T-cell (primary cell): Measurements from ENCODE around the gene OAS3. TPM values are rescaled to one million over a fixed set of nuclear protein-coding genes. Genes with fewer than 3 reads are reported as not detected.

ENCODE experiments used
- ATAC-seq, 4 experiments: fragments of 200-7000 bp in 3 of 4; fragments of 150-1000 bp in 1 of 4; cut with Tn5 transposase; replicated peaks in 1 of 4; 1 replicate in 3 of 4; 2 replicates in 1 of 4; pipeline ENCODE4 v1.10.0; 2021; ENCODE audit warnings: moderate library complexity in 3 of 4, mild to moderate bottlenecking in 2 of 4, moderate number of reproducible peaks in 1 of 4
- CTCF ChIA-PET, 2 donors: fragments of 300-600 bp; sonication (Branson Sonifier 250); formaldehyde crosslinking; loops; one replicate each; lab custom pipeline; 2022; ENCODE audit warnings: antibody characterized with exemption in 2 of 2; lab: Charles Lee
- POLR2A ChIA-PET, 2 donors: fragments of 300-600 bp; sonication (Branson Sonifier 250); formaldehyde crosslinking; loops; one replicate each; lab custom pipeline; 2022; ENCODE audit warnings: antibody characterized with exemption in 2 of 2; lab: Charles Lee
- DNase-seq, 35 experiments: peaks; one replicate each; pipeline versions ENCODE4 v3.0.0 to v3.0.0-alpha.2; 2013 to 2023
- H3K27ac ChIP-seq: one replicate; pipeline ENCODE4 v1.5.1; 2013; ENCODE audit warnings: low read length
- H3K27me3 ChIP-seq, 2 experiments: replicated peaks in 1 of 2; 1 replicate in 1 of 2; 2 replicates in 1 of 2; pipeline versions ENCODE4 v1.6.1 to v1.7.0; 2013; ENCODE audit warnings: low read length in 1 of 2, mixed read lengths in 1 of 2; ENCODE audit not compliant: control insufficient read depth in 2 of 2, insufficient read depth in 2 of 2; ENCODE audit errors: extremely low read depth in 1 of 2
- H3K36me3 ChIP-seq, 2 donors: 1 replicate in 1 of 2; 2 replicates in 1 of 2; pipeline versions ENCODE4 v1.6.1 to v1.7.0; 2013; ENCODE audit warnings: low read length in 1 of 2; ENCODE audit not compliant: control insufficient read depth in 2 of 2, insufficient read depth in 1 of 2; ENCODE audit errors: extremely low read depth in 1 of 2
- H3K4me1 ChIP-seq, 2 experiments: 1 replicate in 1 of 2; 2 replicates in 1 of 2; pipeline versions ENCODE4 v1.6.1 to v1.7.0; 2013; ENCODE audit warnings: low read length in 2 of 2, mixed read lengths in 1 of 2; ENCODE audit not compliant: insufficient read depth in 2 of 2, control insufficient read depth in 1 of 2; ENCODE audit errors: extremely low read depth in 1 of 2
- H3K4me3 ChIP-seq, 2 donors: 1 replicate in 1 of 2; 2 replicates in 1 of 2; pipeline versions ENCODE4 v1.5.1 to v1.7.0; 2013; ENCODE audit warnings: mild to moderate bottlenecking in 2 of 2, low read length in 1 of 2, moderate library complexity in 1 of 2; ENCODE audit not compliant: control insufficient read depth in 1 of 2; ENCODE audit errors: extremely low read depth in 1 of 2
- H3K9me3 ChIP-seq: 2 replicates; pipeline ENCODE4 v1.7.0; 2013
- H3K27ac Mint-ChIP-seq, 2 donors: one replicate each; pipeline ENCODE4 v1.8.0; 2020 to 2021; ENCODE audit warnings: mild to moderate bottlenecking in 2 of 2, mixed read lengths in 2 of 2
- H3K27me3 Mint-ChIP-seq, 2 donors: one replicate each; pipeline ENCODE4 v1.8.0; 2021 to 2022; ENCODE audit warnings: mixed read lengths in 2 of 2
- H3K36me3 Mint-ChIP-seq: one replicate; pipeline ENCODE4 v1.8.0; 2021; ENCODE audit warnings: mixed read lengths
- H3K4me1 Mint-ChIP-seq, 3 donors: one replicate each; pipeline ENCODE4 v1.8.0; 2020 to 2022; ENCODE audit warnings: mixed read lengths in 3 of 3, mild to moderate bottlenecking in 1 of 3
- H3K4me3 Mint-ChIP-seq, 3 donors: one replicate each; pipeline ENCODE4 v1.8.0; 2020 to 2022; ENCODE audit warnings: mild to moderate bottlenecking in 3 of 3, mixed read lengths in 3 of 3, moderate library complexity in 3 of 3
- H3K9me3 Mint-ChIP-seq, 3 donors: one replicate each; pipeline ENCODE4 v1.8.0; 2020 to 2022; ENCODE audit warnings: mixed read lengths in 3 of 3
- WGBS: methylation state at CpG from one replicate; pipeline ENCODE4 v1.1.5; 2013; ENCODE audit warnings: missing lambda C conversion rate; ENCODE audit not compliant: insufficient coverage; 5-methylcytosine and 5-hydroxymethylcytosine counted together
- total RNA-seq, 35 experiments: library from RNA in 6 of 35; stranded (reverse) in 6 of 35; fragments of 120-200 nt in 1 of 35; gene quantifications; one replicate each; pipeline versions ENCODE4 v1.2.1 to v1.2.4 and lab custom pipeline; 2013 to 2026

Gene OAS3
- total RNA-seq, 5 donors from 2014 or later (not counting 1 experiment from before 2014, with no cell fraction given), result 18.4 to 38.5 (median 24.5) TPM

DNA sequence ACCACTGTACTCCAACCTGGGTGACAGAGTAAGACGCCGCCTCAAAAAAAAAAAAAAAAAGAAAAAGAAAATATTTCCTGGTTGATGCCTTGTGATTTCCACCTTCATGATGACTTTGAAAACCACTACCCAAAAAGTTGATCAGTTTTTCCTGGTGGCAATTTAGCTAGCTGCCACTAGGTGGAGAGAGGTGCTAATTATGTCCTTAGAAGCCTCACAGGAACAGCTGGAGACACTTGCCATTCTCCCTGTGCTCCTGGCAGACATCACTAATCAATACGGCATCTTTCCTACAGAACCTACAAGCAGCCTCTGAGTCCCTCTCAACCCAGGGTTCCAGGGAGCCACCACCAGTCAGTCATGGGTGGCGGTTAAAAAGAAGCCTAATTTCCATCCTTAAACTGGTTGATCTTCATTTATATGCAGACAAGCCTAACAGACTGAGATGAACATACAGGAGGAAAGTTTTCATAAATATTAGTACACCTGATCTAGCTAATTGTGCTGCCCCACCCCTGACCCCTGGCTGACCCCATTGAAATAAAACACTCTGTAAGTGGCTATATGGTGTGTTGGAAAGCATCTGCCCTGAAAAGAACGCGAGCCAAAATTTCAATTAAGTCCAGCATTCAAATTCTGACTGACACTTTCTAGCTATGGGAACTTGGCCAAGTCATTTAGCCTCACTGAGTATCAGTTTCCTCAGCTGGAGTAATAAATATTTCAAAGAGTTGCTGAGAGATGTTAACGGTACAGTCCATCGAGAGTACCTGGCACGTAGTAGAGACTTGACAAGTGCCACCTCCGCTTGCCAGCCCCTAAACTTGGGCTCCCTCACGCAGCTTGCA is 37.8 kb upstream of the OAS3 start:
- H3K4me1 ChIP-seq, result peaks cover 5 to 12% of the 10 kb centered on the region in 2 experiments
- Mint-ChIP-seq H3K36me3 (no peaks in the 10 kb centered on the region), H3K4me3 (no peak overlapping the region), H3K4me1 (peaks cover 26 to 40% (median 32%) of the 10 kb centered on the region in 3 donors), H3K27ac (peak overlapping the region; percentile 17 to 43), H3K9me3 (no peaks in the 10 kb centered on the region), H3K27me3 (peaks cover 13 to 14% of the 10 kb centered on the region in 2 donors)
- ATAC-seq (peak in 3 of 4 experiments; percentile 43 to 56 (median 52)), DNase-seq (peak in 18 of 35 experiments; percentile 12 to 68 (median 25))
- H3K36me3 ChIP-seq, result no peaks in the 10 kb centered on the region
- H3K27me3 ChIP-seq, result peaks cover 0 to 6% of the 10 kb centered on the region in 2 experiments
- H3K27ac ChIP-seq, result no peak overlapping the region
- ChIA-PET POLR2A (interaction anchor here in 1 of 2 donors (0.7 kb wide), 1 partner anchor 348 kb away, joined by 3 read pairs; no protein-coding TSS in a partner anchor), CTCF (interaction anchor here (0.6 to 1.3 kb wide), 12 partner anchors 8 to 975 kb away, joined by 3 to 10 read pairs (median 4); partner anchors contain the start of gene OAS2 (in 1 of the 2))
- H3K4me3 ChIP-seq, result no peak overlapping the region
- 93% methylated on average over 7 of the region's 11 CpGs for WGBS
- H3K9me3 ChIP-seq, result no peaks in the 10 kb centered on the region

DNA sequence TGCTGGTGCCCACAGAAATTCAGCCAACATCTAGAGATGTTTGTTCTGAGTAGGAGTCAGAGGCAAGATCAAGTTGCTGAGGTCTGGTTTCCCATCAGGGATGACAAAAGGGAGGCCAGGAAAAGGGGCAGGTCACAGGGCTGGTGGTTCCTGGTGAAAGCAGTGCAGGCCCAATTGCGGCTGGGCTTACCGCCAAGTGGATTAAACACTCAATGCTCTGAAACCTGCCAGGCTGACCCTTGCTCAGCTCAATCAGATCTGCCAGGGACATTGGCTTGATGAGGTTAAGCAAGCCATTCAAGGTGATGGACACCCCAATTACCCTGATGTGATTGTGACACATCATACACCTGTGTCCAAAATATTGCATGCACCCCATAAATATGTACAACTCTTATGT is 37.0 kb upstream of the OAS3 start:
- Histone ChIP-seq H3K9me3 (no peaks in the 10 kb centered on the region), H3K36me3 (no peaks in the 10 kb centered on the region), H3K27me3 (peaks cover 0 to 6% of the 10 kb centered on the region in 2 experiments), H3K4me3 (no peak overlapping the region), H3K27ac (no peak overlapping the region), H3K4me1 (peaks cover 5 to 15% of the 10 kb centered on the region in 2 experiments)
- Mint-ChIP-seq H3K4me3 (no peak overlapping the region), H3K4me1 (peaks cover 33 to 46% (median 34%) of the 10 kb centered on the region in 3 donors), H3K27ac (peak overlapping the region in 1 of 2 donors; percentile 17), H3K27me3 (peaks cover 13 to 14% of the 10 kb centered on the region in 2 donors), H3K36me3 (no peaks in the 10 kb centered on the region), H3K9me3 (no peaks in the 10 kb centered on the region)
- ATAC-seq (no peak), DNase-seq (no peak)
- WGBS, result 100% methylated on average over 2 of the region's 2 CpGs
- CTCF ChIA-PET, result interaction anchor here in 1 of 2 donors (1.3 kb wide), 1 partner anchor 92 kb away, joined by 8 read pairs; no protein-coding TSS in a partner anchor
- POLR2A ChIA-PET, result no interaction called here

DNA sequence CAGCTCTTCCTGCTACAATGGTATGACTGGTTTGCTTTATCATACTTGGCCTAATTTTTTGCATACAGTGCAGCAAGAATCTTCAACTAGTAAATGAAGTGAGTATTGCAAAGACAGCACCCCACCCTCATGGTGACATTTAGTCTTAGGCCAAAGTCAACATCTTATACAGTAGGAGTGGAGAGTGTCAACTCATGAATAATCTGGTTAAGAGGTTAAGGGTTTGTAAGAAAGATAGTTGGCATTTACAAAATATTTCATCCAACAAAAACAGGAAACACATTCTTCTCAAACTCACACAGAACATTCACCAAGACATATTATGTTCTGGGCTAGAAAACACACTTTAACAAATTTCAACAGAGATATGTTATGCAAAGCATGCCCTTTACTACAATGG is 33.7 kb upstream of the OAS3 start:
- CTCF ChIA-PET, result no interaction called here

DNA sequence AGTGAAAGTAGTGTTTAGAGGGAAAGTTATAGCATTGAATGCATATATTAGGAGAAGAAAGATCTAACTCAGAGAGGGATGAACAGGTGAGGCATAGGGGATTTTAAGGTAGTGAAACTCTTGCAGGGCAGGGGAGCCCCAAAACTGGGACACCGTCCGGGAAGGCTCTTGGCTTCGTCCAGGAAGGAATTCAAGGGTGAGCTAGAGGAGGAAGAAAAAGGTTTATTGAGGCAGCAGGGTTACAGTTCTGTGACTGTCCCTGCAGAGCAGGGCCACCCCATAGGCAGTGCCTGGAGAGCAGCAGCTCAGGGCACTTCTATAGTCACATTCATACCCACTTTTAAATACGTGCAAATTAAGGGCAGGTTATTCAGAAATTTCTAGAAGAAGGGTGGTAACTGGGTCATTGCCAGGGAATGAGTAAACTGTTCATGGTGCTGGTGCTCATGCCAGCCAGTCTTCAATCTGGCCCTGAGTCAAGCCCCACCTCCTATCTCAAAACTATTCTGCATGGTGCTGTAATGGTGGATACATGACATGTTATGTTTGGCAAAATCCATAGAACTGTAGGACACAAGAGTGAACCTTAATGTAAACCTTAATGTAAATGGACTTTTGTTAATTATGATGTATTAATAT is 32.7 kb upstream of the OAS3 start:
- H3K9me3 Mint-ChIP-seq, result no peaks in the 10 kb centered on the region
- no peak overlapping the region for H3K4me3 Mint-ChIP-seq
- Histone ChIP-seq H3K27ac (no peak overlapping the region), H3K9me3 (no peaks in the 10 kb centered on the region), H3K36me3 (no peaks in the 10 kb centered on the region), H3K4me1 (peaks cover 35 to 55% of the 10 kb centered on the region in 2 experiments), H3K27me3 (no peaks in the 10 kb centered on the region), H3K4me3 (no peak overlapping the region)
- WGBS, result no CpG with 5 or more reads among the region's 4 CpGs
- H3K27me3 Mint-ChIP-seq, result no peaks in the 10 kb centered on the region
- H3K4me1 Mint-ChIP-seq, result peaks cover 71 to 84% (median 74%) of the 10 kb centered on the region in 3 donors
- peak overlapping the region; percentile 83 to 88 for H3K27ac Mint-ChIP-seq
- ChIA-PET POLR2A (no interaction called here), CTCF (interaction anchor here in 1 of 2 donors (1.3 to 2.7 kb wide), 4 partner anchors 33 to 123 kb away, joined by 3 to 14 read pairs (median 8); partner anchors contain the start of genes OAS2 and OAS3)
- no peak for ATAC-seq
- H3K36me3 Mint-ChIP-seq, result peaks cover 16% of the 10 kb centered on the region
- DNase-seq, result no peak

More for the DNA sequence above, 33.7 kb upstream of the OAS3 start:
- no peak overlapping the region for H3K4me3 ChIP-seq
- no peak overlapping the region for H3K4me3 Mint-ChIP-seq
- no peak for DNase-seq
- no peak overlapping the region for H3K27ac ChIP-seq
- no peaks in the 10 kb centered on the region for H3K36me3 ChIP-seq
- no peak for ATAC-seq
- POLR2A ChIA-PET, result interaction anchor here in 1 of 2 donors (0.6 kb wide), 1 partner anchor 226 kb away, joined by 5 read pairs; no protein-coding TSS in a partner anchor
- H3K27ac Mint-ChIP-seq, result peak overlapping the region; percentile 83 to 92
- H3K9me3 ChIP-seq, result no peaks in the 10 kb centered on the region
- no peaks in the 10 kb centered on the region for H3K9me3 Mint-ChIP-seq
- H3K27me3 Mint-ChIP-seq, result no peaks in the 10 kb centered on the region
- H3K4me1 ChIP-seq, result peaks cover 34 to 45% of the 10 kb centered on the region in 2 experiments
- H3K27me3 ChIP-seq, result no peaks in the 10 kb centered on the region
- peaks cover 65 to 78% (median 66%) of the 10 kb centered on the region in 3 donors for H3K4me1 Mint-ChIP-seq
- H3K36me3 Mint-ChIP-seq, result peaks cover 8% of the 10 kb centered on the region

DNA sequence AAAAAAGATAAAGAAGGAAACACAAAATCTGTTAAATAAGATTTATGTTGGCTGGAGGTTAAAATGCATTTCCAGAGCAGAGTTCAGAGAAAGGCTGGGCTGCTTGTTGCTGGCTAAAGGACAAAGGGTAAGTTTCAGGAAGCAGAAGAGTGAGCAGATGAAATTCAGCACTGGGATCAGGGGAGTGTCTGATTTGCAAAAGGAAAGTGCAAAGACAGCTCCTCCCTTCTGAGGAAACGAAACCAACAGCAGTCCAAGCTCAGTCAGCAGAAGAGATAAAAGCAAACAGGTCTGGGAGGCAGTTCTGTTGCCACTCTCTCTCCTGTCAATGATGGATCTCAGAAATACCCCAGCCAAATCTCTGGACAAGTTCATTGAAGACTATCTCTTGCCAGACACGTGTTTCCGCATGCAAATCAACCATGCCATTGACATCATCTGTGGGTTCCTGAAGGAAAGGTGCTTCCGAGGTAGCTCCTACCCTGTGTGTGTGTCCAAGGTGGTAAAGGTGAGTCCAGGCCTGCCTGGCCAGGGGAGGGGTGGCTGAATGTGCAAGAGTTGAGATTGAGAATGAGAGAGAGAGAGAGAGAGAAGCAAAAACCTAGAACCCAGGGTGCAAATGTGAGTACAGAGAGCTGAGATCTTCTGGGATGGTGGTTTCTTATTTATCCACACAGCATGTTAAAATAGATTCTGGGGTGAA is 31.4 kb upstream of the OAS3 start, which contains the start of gene OAS1:
OAS1 (plus strand) TSS at position 251 of the 703 bp plus-strand sequence; CDS start at position 329, 78 bp downstream.
- H3K9me3 Mint-ChIP-seq, result no peaks in the 10 kb centered on the region
- peak within 1 kb of the TSS; percentile 86 to 92 (median 88) for H3K4me3 Mint-ChIP-seq
- H3K27me3 ChIP-seq, result no peaks in the 10 kb centered on the region
- peaks cover 29% of the 10 kb centered on the region for H3K36me3 Mint-ChIP-seq
- H3K9me3 ChIP-seq, result no peaks in the 10 kb centered on the region
- ChIA-PET CTCF (interaction anchor here (0.6 to 2.7 kb wide), 8 partner anchors 9 to 129 kb away, joined by 3 to 14 read pairs (median 4); partner anchors contain the start of genes OAS2 (in 1 of the 2) and OAS3 (in 1 of the 2)), POLR2A (interaction anchor here (0.5 to 1.9 kb wide), 3 partner anchors 71 to 444 kb away, joined by 3 to 7 read pairs (median 4); partner anchors contain the start of gene OAS2 (in 2 of the 2))
- peak within 1 kb of the TSS; percentile 95 for H3K27ac Mint-ChIP-seq
- H3K27ac ChIP-seq, result peak within 1 kb of the TSS; percentile 67
- H3K36me3 ChIP-seq, result no peaks in the 10 kb centered on the region
- H3K4me1 ChIP-seq, result peaks cover 35 to 59% of the 10 kb centered on the region in 2 experiments
- H3K4me3 ChIP-seq, result peak within 1 kb of the TSS; percentile 60 to 78
- H3K27me3 Mint-ChIP-seq, result no peaks in the 10 kb centered on the region
- H3K4me1 Mint-ChIP-seq, result peaks cover 72 to 91% (median 80%) of the 10 kb centered on the region in 3 donors
- ATAC-seq (peak; percentile 71 to 82 (median 76)), DNase-seq (peak in 18 of 35 experiments; percentile 6 to 63 (median 16))
- 0% methylated on average over 4 of the region's 4 CpGs for WGBS
